Measurements from ENCODE around the gene HS3ST5. TPM values are rescaled to one million over a fixed set of nuclear protein-coding genes. Genes with fewer than 3 reads are reported as not detected.

Gene HS3ST5
- polyA plus RNA-seq, 1 donor (not counting 4 experiments of a cell fraction or from before 2014, with no cell fraction given): not detected

- Histone ChIP-seq H3K9ac (ENCODE audit: control insufficient read depth, extremely low read depth, insufficient read depth, low read length) (no peak overlapping the region), H3K27me3 (ENCODE audit: control insufficient read depth, extremely low read depth, insufficient read depth, low read length) (no peaks in the 10 kb centered on the region), H3K4me2 (ENCODE audit: control insufficient read depth, extremely low read depth, insufficient read depth, low read depth, low read length) (no peak overlapping the region), H3K36me3 (ENCODE audit: control insufficient read depth in 2 of 2, extremely low read depth in 1 of 2, insufficient read depth in 2 of 2, low read length in 2 of 2) (no peaks in the 10 kb centered on the region), H3K9me1 (ENCODE audit: control insufficient read depth, extremely low read depth, insufficient read depth, low read length) (no peaks in the 10 kb centered on the region), H3K79me2 (ENCODE audit: control insufficient read depth, insufficient read depth, low read length) (no peaks in the 10 kb centered on the region), H3K27ac (ENCODE audit: control insufficient read depth, insufficient read depth, low read length) (no peak overlapping the region), H4K20me1 (ENCODE audit: control insufficient read depth, extremely low read depth, insufficient read depth, low read length) (no peaks in the 10 kb centered on the region), H3K9me3 (ENCODE audit: control insufficient read depth, low read depth, low read length) (no peaks in the 10 kb centered on the region), H3K4me1 (ENCODE audit: control insufficient read depth, extremely low read depth, insufficient read depth, low read length) (no peaks in the 10 kb centered on the region), H3K4me3 (ENCODE audit: control insufficient read depth in 2 of 3, extremely low read depth in 1 of 3, insufficient read depth in 2 of 3, low read depth in 1 of 3, low read length in 3 of 3) (no peak overlapping the region), H2AFZ (ENCODE audit: control insufficient read depth, low read length) (no peak overlapping the region)
- dilution Hi-C loops (cut with MboI; ENCODE audit: extremely low pct_ligation_motif_present, low sequenced_read_pairs): no loop called here
- TF ChIP-seq CTCF (optimal IDR thresholded peaks at IDR 0.05 in 1 of 3, IDR thresholded peaks at IDR 0.05 in 1 of 3, conservative IDR thresholded peaks at IDR 0.05 in 1 of 3; ENCODE audit: extremely low read depth in 1 of 3, insufficient read depth in 2 of 3, low read length in 3 of 3) (no peak), EZH2 (IDR thresholded peaks at IDR 0.05; ENCODE audit: low read length) (no peak)
- FAIRE-seq (no peak), DNase-seq (ENCODE audit: low read depth, low spot score) (no peak)
These were observed 45.7 kb downstream of the HS3ST5 start for GRCh38 chr6:114297135-114297534.

DNA sequence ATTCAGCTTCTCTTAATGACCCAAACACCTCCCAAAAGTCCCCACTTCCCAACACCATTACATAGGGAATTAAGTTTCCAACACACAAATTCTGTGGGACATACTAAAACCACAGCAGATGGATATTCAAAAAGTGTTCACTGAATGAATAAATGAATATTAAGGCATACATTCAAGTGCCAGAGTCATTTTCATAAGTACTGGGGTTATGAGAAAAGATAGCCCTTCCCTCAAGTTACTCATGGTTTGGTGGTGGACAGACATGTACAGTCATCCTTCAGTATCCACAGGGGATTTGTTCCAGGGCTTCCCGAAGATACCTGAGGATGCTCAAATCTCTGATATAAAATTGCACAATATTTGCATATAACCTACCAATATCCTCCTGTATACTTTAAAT lies 50.4 kb downstream of the HS3ST5 start:
- H3K4me3 ChIP-seq (ENCODE audit: control insufficient read depth in 2 of 3, extremely low read depth in 1 of 3, insufficient read depth in 2 of 3, low read depth in 1 of 3, low read length in 3 of 3): no peak overlapping the region
- H3K9me1 ChIP-seq (ENCODE audit: control insufficient read depth, extremely low read depth, insufficient read depth, low read length): no peaks in the 10 kb centered on the region
- no peak overlapping the region for H2AFZ ChIP-seq (ENCODE audit: control insufficient read depth, low read length)
- H4K20me1 ChIP-seq (ENCODE audit: control insufficient read depth, extremely low read depth, insufficient read depth, low read length): no peaks in the 10 kb centered on the region
- H3K9ac ChIP-seq (ENCODE audit: control insufficient read depth, extremely low read depth, insufficient read depth, low read length): no peak overlapping the region
- no peak overlapping the region for H3K4me2 ChIP-seq (ENCODE audit: control insufficient read depth, extremely low read depth, insufficient read depth, low read depth, low read length)
- DNase-seq (ENCODE audit: low read depth, low spot score) (no peak), FAIRE-seq (no peak)
- no peak overlapping the region for H3K27ac ChIP-seq (ENCODE audit: control insufficient read depth, insufficient read depth, low read length)
- H3K36me3 ChIP-seq (ENCODE audit: control insufficient read depth in 2 of 2, extremely low read depth in 1 of 2, insufficient read depth in 2 of 2, low read length in 2 of 2): no peaks in the 10 kb centered on the region
- no peaks in the 10 kb centered on the region for H3K79me2 ChIP-seq (ENCODE audit: control insufficient read depth, insufficient read depth, low read length)
- H3K27me3 ChIP-seq (ENCODE audit: control insufficient read depth, extremely low read depth, insufficient read depth, low read length): no peaks in the 10 kb centered on the region
- H3K9me3 ChIP-seq (ENCODE audit: control insufficient read depth, low read depth, low read length): no peaks in the 10 kb centered on the region
- dilution Hi-C loops (cut with MboI; ENCODE audit: extremely low pct_ligation_motif_present, low sequenced_read_pairs): no loop called here
- TF ChIP-seq CTCF (optimal IDR thresholded peaks at IDR 0.05 in 1 of 3, IDR thresholded peaks at IDR 0.05 in 1 of 3, conservative IDR thresholded peaks at IDR 0.05 in 1 of 3; ENCODE audit: extremely low read depth in 1 of 3, insufficient read depth in 2 of 3, low read length in 3 of 3) (no peak), EZH2 (IDR thresholded peaks at IDR 0.05; ENCODE audit: low read length) (no peak)
- H3K4me1 ChIP-seq (ENCODE audit: control insufficient read depth, extremely low read depth, insufficient read depth, low read length): no peaks in the 10 kb centered on the region
